Esophagus squamous epithelium (tissue), 4 donors: ENCODE measurements around the gene DNAH7.

Source experiments
- POLR2A ChIP-seq, 4 donors: fragments of 450-650 bp; IDR thresholded peaks; one replicate each; pipeline ENCODE4 v1.6.1; 2017; ENCODE audit warnings: antibody characterized with exemption in 4 of 4, mild to moderate bottlenecking in 4 of 4, moderate library complexity in 3 of 4
- TF ChIP-seq, protein P1 (sequence below), 6 experiments: fragments of 450-650 bp in 4 of 6; fragments of 200-600 bp in 2 of 6; sonication (generic) in 2 of 6; IDR thresholded peaks; one replicate each; pipeline ENCODE4 v1.5.1; 2016 to 2019; ENCODE audit warnings: antibody characterized with exemption in 6 of 6, mild to moderate bottlenecking in 4 of 6, moderate library complexity in 4 of 6

DNA sequence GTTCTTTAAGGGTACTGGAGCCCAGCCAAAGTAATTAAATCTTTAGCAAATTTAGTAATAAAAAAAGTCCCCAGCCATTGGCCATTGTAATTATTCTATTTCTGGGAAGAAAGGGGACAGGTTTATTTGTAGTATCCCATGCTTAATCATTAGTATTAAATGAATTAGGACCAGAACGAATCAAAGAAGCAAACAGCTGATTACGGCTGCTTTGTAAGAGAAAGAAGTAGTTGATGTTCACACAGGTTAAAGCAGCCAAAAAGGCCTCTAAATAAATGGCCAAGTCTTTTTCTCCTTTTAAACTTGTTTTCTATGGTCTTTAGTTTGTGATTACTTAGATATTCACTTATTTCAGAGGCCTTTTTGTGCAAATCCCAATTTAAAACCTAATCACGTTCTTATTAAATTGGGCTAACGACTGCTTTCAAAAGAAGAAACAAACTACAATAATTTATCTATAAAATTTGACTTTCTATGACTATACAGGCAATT lies 48.6 kb upstream of the DNAH7 start:
- TF ChIP-seq, protein P1, sequence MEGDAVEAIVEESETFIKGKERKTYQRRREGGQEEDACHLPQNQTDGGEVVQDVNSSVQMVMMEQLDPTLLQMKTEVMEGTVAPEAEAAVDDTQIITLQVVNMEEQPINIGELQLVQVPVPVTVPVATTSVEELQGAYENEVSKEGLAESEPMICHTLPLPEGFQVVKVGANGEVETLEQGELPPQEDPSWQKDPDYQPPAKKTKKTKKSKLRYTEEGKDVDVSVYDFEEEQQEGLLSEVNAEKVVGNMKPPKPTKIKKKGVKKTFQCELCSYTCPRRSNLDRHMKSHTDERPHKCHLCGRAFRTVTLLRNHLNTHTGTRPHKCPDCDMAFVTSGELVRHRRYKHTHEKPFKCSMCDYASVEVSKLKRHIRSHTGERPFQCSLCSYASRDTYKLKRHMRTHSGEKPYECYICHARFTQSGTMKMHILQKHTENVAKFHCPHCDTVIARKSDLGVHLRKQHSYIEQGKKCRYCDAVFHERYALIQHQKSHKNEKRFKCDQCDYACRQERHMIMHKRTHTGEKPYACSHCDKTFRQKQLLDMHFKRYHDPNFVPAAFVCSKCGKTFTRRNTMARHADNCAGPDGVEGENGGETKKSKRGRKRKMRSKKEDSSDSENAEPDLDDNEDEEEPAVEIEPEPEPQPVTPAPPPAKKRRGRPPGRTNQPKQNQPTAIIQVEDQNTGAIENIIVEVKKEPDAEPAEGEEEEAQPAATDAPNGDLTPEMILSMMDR (IDR thresholded peaks at IDR 0.05): no peak
- no peak for TF ChIP-seq POLR2A (IDR thresholded peaks at IDR 0.05)
